NB4 (cell line): Measurements from ENCODE around the gene TM4SF5.

Source experiments
- DNase-seq: peaks from one replicate; pipeline ENCODE4 v3.0.0; 2010; ENCODE audit warnings: low read depth
- H3K4me3 ChIP-seq: one replicate; pipeline ENCODE4 v1.5.1; 2011; ENCODE audit warnings: mild to moderate bottlenecking, low read depth, low read length, moderate library complexity
- MYC ChIP-seq: IDR thresholded peaks from 2 replicates; pipeline ENCODE4 v1.6.1; 2011; ENCODE audit warnings: low read depth, low read length
- POLR2A ChIP-seq: IDR thresholded peaks from 2 replicates; pipeline ENCODE4 v1.6.1; 2011; ENCODE audit warnings: mild to moderate bottlenecking; ENCODE audit not compliant: insufficient read length; ENCODE audit errors: extremely low read depth
- TF ChIP-seq, protein P1 (sequence below): IDR thresholded peaks from 2 replicates; pipeline ENCODE4 v1.6.1; 2011; ENCODE audit warnings: low read depth, low read length
- TF ChIP-seq, protein P2 (sequence below): IDR thresholded peaks from one replicate; pipeline ENCODE4 v1.5.1; 2012; ENCODE audit warnings: low read depth, low read length

Gene TM4SF5

DNA sequence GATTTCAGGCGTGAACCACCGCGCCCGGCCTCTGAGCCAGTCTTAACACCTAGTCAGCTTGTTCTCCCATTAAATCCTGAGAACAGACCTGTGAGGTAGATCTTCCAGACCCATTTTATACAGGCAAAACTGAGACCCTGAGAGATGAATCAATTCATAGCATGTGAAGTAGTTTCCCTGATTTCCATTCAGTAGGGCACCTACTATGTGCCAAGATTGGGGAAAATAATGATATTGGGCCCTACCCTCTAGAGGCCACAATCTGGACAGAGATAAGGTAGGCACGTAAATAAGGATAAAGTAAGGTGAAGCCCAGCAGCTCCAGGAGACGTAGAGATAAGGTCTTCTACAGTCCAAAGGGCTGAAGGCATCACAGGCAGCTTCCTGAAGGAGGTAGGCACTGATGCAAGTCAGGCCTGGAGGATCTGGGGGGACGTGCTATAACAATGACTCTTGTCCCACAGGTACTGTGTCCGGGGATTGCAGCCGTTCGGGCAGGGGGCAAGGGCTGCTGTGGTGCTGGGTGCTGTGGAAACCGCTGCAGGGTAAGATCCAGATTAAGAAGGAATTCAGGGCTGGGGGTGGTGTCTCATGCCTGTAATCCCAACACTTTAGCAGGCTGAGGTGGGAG is 8.8 kb downstream of the TM4SF5 start:
- H3K4me3 ChIP-seq = no peak overlapping the region
- no peak for TF ChIP-seq POLR2A
- TF ChIP-seq, protein P1, sequence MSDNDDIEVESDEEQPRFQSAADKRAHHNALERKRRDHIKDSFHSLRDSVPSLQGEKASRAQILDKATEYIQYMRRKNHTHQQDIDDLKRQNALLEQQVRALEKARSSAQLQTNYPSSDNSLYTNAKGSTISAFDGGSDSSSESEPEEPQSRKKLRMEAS = no peak
- no peak for TF ChIP-seq MYC
- TF ChIP-seq, protein P2, sequence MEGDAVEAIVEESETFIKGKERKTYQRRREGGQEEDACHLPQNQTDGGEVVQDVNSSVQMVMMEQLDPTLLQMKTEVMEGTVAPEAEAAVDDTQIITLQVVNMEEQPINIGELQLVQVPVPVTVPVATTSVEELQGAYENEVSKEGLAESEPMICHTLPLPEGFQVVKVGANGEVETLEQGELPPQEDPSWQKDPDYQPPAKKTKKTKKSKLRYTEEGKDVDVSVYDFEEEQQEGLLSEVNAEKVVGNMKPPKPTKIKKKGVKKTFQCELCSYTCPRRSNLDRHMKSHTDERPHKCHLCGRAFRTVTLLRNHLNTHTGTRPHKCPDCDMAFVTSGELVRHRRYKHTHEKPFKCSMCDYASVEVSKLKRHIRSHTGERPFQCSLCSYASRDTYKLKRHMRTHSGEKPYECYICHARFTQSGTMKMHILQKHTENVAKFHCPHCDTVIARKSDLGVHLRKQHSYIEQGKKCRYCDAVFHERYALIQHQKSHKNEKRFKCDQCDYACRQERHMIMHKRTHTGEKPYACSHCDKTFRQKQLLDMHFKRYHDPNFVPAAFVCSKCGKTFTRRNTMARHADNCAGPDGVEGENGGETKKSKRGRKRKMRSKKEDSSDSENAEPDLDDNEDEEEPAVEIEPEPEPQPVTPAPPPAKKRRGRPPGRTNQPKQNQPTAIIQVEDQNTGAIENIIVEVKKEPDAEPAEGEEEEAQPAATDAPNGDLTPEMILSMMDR = no peak
- DNase-seq = no peak

DNA sequence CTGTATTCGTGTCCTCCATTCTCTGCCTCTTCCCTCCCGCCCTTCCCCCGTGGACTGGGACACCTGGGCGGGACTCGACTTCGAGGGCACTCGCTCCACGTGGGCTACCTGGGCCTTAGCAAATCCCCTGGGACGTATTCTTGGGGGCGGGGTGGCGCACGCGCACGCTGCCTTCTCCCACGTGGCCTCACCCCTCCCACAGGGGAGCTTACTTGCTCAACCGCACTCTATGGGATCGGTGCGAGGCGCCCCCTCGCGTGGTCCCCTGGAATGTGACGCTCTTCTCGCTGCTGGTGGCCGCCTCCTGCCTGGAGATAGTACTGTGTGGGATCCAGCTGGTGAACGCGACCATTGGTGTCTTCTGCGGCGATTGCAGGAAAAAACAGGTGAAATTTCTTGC is 11.0 kb downstream of the TM4SF5 start:
- DNase-seq = no peak
- TF ChIP-seq, protein P2 = no peak
- TF ChIP-seq POLR2A = no peak
- TF ChIP-seq, protein P1 = no peak
- no peak for TF ChIP-seq MYC
- H3K4me3 ChIP-seq = no peak overlapping the region

DNA sequence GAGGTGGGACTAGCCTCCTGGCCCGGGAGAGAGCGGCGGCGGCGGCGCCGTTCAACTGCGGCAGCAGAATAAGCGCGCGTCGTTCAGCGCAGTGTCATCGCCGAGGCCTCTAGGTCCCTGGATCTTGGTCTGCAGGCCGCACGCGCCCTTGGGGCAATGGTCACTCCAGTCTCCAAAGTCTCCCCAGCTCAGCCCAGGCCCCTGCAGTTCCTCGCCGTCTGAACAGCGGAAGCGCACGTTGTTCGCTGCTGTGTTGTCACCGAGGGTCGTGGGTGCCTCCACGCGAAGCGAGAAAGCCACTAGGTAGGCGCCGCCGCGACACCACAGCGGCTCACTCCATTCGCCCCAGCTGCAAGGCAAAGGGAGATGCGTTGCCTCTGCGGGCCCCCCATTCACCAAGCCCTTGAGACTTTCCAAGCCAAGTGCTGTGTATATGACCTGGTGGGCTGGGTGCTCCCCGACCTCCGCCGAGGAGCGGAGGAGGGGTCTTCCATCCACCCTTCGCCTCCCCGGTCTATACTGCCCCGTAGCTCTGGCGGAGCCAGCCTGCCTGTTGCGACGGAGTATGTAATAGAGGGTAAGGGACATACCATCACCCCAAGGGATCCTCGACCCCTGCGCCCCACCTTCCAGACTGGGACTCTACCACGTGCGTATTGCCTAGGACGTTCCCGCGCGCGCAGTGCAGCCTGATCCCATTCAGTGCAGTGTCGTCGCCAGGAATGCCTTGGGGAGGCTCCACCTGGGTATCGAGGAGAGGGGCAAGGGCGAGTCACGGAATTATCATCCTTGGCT is 13.8 kb downstream of the TM4SF5 start:
- no peak for DNase-seq
- no peak overlapping the region for H3K4me3 ChIP-seq
- TF ChIP-seq, protein P2 = no peak
- TF ChIP-seq, protein P1 = no peak
- TF ChIP-seq MYC = no peak
- TF ChIP-seq POLR2A = no peak

DNA sequence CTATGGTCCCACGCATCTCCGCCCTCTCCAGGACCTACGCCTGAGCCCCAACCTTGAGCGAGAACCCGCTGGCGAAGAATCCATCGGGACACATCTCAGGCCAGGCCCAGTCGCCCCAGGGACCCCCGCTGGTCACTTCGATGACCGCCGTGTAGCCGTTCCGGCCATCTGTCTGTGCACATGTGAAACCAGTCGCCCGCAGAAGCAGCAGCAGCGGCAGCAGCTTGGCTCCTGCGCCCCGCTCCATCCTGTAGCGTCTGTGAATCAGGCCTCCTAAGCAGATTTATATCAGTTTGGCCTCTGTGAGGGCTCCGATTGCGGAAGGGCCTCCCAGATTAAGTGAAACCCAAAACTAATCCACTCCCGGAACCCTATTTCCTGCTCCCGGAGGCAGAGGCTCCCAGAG is 14.4 kb downstream of the TM4SF5 start, which contains the start of gene VMO1:
Gene VMO1 (minus strand): TSS at position 259 of the 406 bp plus-strand sequence. CDS start 12 bp downstream, at position 247.
- DNase-seq = no peak
- no peak within 1 kb of the TSS for H3K4me3 ChIP-seq
- TF ChIP-seq, protein P1 = no peak
- TF ChIP-seq, protein P2 = no peak
- TF ChIP-seq MYC (no peak), POLR2A (no peak)

DNA sequence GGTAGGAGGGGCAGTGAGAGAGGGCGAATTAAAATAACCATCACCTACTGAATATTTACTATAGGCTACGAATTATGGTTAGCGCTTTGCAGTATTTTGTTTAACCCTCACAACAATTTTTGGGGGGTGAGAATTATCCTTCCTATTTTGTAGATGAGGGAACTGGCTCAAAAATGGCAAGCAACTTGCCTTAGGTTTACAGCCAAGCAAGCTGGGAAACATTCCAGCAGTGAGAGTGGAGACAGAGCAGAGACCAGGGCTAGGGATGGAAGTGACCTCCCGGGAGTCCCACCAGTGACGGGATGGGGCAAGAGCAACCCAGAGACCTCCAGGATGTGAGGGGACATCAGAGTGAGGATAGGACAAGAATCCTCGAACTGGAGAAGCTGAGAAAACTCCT is 14.8 kb downstream of the TM4SF5 start:
- DNase-seq = no peak
- TF ChIP-seq, protein P1 = no peak
- TF ChIP-seq, protein P2 = no peak
- TF ChIP-seq POLR2A (no peak), MYC (no peak)
- no peak overlapping the region for H3K4me3 ChIP-seq
